Endodermal cell (in vitro differentiated cells): ENCODE results near the gene TYW1B. TPM values are rescaled to one million over a fixed set of nuclear protein-coding genes. Genes with fewer than 3 reads are reported as not detected.
"Not testable (repeated sequence)": the region's sequence is repeated elsewhere in the genome, so short reads cannot be mapped to it uniquely, and the experiment has no call there.

Experiments
- DNase-seq: peaks from one replicate; pipeline ENCODE4 v3.0.0-alpha.2; 2017
- H3K27ac ChIP-seq: 2 replicates; pipeline ENCODE4 v1.5.1; 2013; ENCODE audit warnings: mild to moderate bottlenecking, low read depth, low read length, moderate library complexity
- H3K27me3 ChIP-seq: 2 replicates; pipeline ENCODE4 v1.6.1; 2013; ENCODE audit warnings: mild to moderate bottlenecking, low read length, moderate library complexity; ENCODE audit not compliant: insufficient read depth, control insufficient read depth, poor library complexity, severe bottlenecking
- H3K36me3 ChIP-seq: 2 replicates; pipeline ENCODE4 v1.7.0; 2013; ENCODE audit warnings: mild to moderate bottlenecking, low read length, moderate library complexity; ENCODE audit not compliant: control insufficient read depth, insufficient read depth
- H3K4me1 ChIP-seq: one replicate; pipeline ENCODE4 v1.7.0; 2013; ENCODE audit warnings: low read length; ENCODE audit not compliant: control insufficient read depth, insufficient read depth
- H3K4me3 ChIP-seq: 2 replicates; pipeline ENCODE4 v1.5.1; 2013; ENCODE audit warnings: mild to moderate bottlenecking, low read length, moderate library complexity
- H3K9ac ChIP-seq: 2 replicates; pipeline ENCODE4 v1.6.1; 2013; ENCODE audit warnings: mild to moderate bottlenecking, low read length, moderate library complexity; ENCODE audit not compliant: poor library complexity, severe bottlenecking; ENCODE audit errors: extremely low read depth
- H3K9me3 ChIP-seq: 2 replicates; pipeline ENCODE4 v1.6.1; 2013; ENCODE audit warnings: mild to moderate bottlenecking, low read length, moderate library complexity; ENCODE audit not compliant: control insufficient read depth
- H3K27ac Mint-ChIP-seq: 2 replicates; pipeline ENCODE4 v1.8.0; 2020; ENCODE audit warnings: mixed read lengths
- H3K27me3 Mint-ChIP-seq: 2 replicates; pipeline ENCODE4 v1.8.0; 2021; ENCODE audit warnings: mild to moderate bottlenecking, mixed read lengths; ENCODE audit not compliant: insufficient read depth
- H3K36me3 Mint-ChIP-seq: 2 replicates; pipeline ENCODE4 v1.8.0; 2020; ENCODE audit warnings: low read depth, mixed read lengths
- H3K4me1 Mint-ChIP-seq: 2 replicates; pipeline ENCODE4 v1.8.0; 2020; ENCODE audit warnings: mixed read lengths
- H3K4me3 Mint-ChIP-seq: 2 replicates; pipeline ENCODE4 v1.8.0; 2020; ENCODE audit warnings: mild to moderate bottlenecking, moderate library complexity, mixed read lengths
- H3K9me3 Mint-ChIP-seq: 2 replicates; pipeline ENCODE4 v1.8.0; 2020; ENCODE audit warnings: mild to moderate bottlenecking, mixed read lengths
- WGBS, 2 experiments: methylation state at CpG; one replicate each; pipeline versions ENCODE4 v1.1.5 to v1.1.7; 2013; ENCODE audit warnings: missing lambda C conversion rate in 2 of 2, mixed read lengths in 1 of 2; ENCODE audit not compliant: insufficient coverage in 1 of 2, insufficient read length in 1 of 2; 5-methylcytosine and 5-hydroxymethylcytosine counted together
- total RNA-seq, 2 donors: library from RNA; stranded (reverse); fragmentation: NEBNext Ultra II Directional in 1 of 2; extraction: Animal tissue kit (Norgen Biotek cat#: 25700) in 1 of 2; gene quantifications; 2 replicates in 1 of 2; 3 replicates in 1 of 2; pipeline ENCODE4 v1.2.1, GENCODE V29; 2021
- TF ChIP-seq, protein P1 (sequence below): fragments of 200-600 bp; sonication (generic); conservative IDR thresholded peaks from 2 replicates; pipeline ENCODE4 v1.5.0; 2021; ENCODE audit warnings: antibody characterized with exemption, mild to moderate bottlenecking

The TYW1B gene
- total RNA-seq, 2 donors from 2014 or later = 3.7 to 3.9 TPM

DNA sequence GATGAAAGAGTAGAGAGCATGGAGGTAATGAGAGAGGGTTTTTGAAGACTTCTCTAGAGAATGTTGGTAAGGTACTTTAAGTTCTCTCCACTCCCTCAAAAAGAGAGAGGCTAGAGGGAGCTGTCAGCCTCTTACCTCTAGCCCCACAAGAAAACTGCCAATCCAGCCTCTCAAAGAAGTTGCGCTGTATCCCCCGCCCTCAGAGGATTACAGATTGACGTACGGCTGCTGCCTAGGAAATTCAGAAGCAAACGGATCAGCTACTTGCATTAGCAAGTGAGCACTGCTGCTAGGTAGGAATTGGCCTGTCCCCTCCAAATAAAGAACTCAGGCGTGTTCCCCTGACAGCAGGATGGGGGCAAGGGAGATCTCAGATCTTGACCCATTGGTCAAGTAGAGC lies 34.2 kb downstream of the TYW1B start:
- Histone ChIP-seq H3K27ac (no peak overlapping the region), H3K4me1 (no peaks in the 10 kb centered on the region), H3K27me3 (no peaks in the 10 kb centered on the region), H3K9me3 (peaks cover 8% of the 10 kb centered on the region), H3K9ac (no peak overlapping the region), H3K4me3 (no peak overlapping the region), H3K36me3 (peaks cover 8% of the 10 kb centered on the region)
- no peak for DNase-seq
- TF ChIP-seq, protein P1, sequence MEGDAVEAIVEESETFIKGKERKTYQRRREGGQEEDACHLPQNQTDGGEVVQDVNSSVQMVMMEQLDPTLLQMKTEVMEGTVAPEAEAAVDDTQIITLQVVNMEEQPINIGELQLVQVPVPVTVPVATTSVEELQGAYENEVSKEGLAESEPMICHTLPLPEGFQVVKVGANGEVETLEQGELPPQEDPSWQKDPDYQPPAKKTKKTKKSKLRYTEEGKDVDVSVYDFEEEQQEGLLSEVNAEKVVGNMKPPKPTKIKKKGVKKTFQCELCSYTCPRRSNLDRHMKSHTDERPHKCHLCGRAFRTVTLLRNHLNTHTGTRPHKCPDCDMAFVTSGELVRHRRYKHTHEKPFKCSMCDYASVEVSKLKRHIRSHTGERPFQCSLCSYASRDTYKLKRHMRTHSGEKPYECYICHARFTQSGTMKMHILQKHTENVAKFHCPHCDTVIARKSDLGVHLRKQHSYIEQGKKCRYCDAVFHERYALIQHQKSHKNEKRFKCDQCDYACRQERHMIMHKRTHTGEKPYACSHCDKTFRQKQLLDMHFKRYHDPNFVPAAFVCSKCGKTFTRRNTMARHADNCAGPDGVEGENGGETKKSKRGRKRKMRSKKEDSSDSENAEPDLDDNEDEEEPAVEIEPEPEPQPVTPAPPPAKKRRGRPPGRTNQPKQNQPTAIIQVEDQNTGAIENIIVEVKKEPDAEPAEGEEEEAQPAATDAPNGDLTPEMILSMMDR = no peak
- WGBS, 2 experiments = 96 to 100% methylated on average over 4 to 6 of the region's 6 CpGs
- peaks cover 10% of the 10 kb centered on the region for H3K9me3 Mint-ChIP-seq
- no peak overlapping the region for H3K27ac Mint-ChIP-seq
- H3K4me1 Mint-ChIP-seq = no peaks in the 10 kb centered on the region
- H3K36me3 Mint-ChIP-seq = peaks cover 44% of the 10 kb centered on the region
- no peaks in the 10 kb centered on the region for H3K27me3 Mint-ChIP-seq
- H3K4me3 Mint-ChIP-seq = no peak overlapping the region

DNA sequence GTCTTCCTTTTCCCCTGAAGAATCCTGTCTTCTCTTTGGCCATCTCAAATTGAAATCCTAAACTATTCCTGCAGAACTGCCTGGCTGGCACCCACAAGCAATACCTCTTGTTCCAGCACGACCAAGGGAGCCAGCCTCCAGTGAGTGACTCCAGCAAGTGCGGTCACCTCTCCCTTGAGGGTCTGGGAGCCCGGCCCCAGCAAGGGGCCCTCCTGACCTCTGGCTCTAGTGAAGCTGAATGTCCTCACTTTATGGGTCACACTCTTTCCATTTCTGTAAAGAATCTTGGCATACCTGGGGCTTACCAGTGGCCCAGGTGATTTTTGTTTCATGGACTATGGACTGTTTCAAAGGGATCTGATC lies 37.3 kb downstream of the TYW1B start:
- H3K4me1 ChIP-seq, H3K27me3 Mint-ChIP-seq, H3K4me1 Mint-ChIP-seq, H3K27ac Mint-ChIP-seq, H3K9me3 Mint-ChIP-seq, H3K4me3 ChIP-seq, H3K4me3 Mint-ChIP-seq, H3K27me3 ChIP-seq, H3K9ac ChIP-seq, H3K27ac ChIP-seq, H3K9me3 ChIP-seq, DNase-seq, H3K36me3 ChIP-seq: not testable (repeated sequence)
- 90% methylated on average over 2 of the region's 3 CpGs; no CpG with 5 or more reads in 1 of the 2 experiments for WGBS, 2 experiments
- peaks cover 25% of the 10 kb centered on the region for H3K36me3 Mint-ChIP-seq

DNA sequence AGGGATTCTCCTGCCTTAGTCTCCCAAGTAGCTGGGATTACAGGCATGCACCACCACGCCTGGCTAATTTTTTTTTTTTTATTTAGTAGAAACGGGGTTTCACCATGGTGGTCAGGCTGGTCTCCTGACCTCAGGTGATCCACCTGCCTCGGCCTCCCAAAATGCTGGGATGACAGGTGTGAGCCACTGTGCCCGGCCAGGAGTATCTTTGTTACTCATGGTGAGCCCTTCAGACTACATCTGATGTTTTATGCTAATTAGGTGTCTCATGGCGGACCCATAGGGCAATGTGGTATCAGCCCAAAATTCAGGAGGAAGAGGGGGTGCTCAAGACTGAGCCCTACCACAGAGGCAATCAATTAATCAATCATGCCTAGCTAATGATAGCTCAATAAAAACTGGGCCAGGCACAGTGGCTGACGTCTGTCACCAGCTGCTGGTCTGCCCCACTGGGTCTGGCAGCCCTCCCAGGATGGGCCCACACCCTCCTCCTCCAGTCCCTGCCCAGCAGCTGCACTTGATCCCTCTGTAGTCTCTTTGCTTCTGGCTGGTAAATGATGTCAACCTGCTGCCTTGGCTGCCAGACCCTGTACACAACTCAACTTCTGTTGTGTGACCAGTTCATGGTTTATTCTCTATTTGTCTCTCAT lies 37.8 kb downstream of the TYW1B start:
- not testable (repeated sequence) for H3K9me3 Mint-ChIP-seq, H3K27ac Mint-ChIP-seq, H3K4me1 ChIP-seq, H3K9ac ChIP-seq, H3K27me3 ChIP-seq, DNase-seq, H3K4me3 ChIP-seq, H3K27ac ChIP-seq, H3K36me3 ChIP-seq, H3K9me3 ChIP-seq, H3K4me1 Mint-ChIP-seq, H3K4me3 Mint-ChIP-seq, H3K27me3 Mint-ChIP-seq
- H3K36me3 Mint-ChIP-seq = peaks cover 25% of the 10 kb centered on the region
- 93 to 97% methylated on average over 3 to 6 of the region's 6 CpGs for WGBS, 2 experiments

DNA sequence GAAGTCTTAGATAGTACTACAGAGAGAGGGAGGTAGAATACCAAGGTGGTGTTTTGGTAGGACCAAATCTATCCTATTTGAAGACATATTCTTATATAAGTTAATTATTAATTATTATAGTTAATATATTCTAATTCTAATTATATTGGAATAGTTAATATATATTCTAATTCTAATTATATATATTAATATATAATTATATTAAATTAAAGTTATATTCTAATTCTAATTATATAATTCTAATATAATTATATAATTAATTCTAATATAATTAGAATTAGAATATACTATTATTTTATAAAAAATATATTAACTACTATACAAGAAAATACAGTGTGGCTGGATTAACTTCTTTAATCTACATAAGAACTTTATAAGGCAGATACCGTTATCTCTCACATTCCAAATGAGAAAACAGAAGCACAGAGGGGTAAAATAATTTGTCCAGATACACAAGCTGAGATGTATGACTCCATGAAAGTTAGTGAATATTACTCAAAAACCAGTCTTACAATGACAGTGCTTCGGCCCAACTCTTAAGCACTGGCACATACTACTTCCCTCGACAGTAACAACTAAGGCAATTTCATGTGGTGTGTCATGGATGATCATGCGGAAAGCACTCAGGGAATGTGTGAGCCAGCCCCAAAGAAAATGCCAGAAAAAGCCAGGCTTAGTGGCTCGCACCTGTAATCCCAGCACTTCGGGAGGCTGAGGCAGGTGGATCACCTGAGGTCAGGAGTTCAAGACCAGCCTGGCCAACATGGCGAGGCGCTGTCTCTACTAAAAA lies 42.6 kb downstream of the TYW1B start:
- Histone ChIP-seq H3K4me3 (no peak overlapping the region), H3K4me1 (no peaks in the 10 kb centered on the region), H3K9ac (no peak overlapping the region), H3K27me3 (no peaks in the 10 kb centered on the region), H3K9me3 (no peaks in the 10 kb centered on the region), H3K36me3 (no peaks in the 10 kb centered on the region), H3K27ac (no peak overlapping the region)
- TF ChIP-seq, protein P1 = no peak
- no peak for DNase-seq
- Mint-ChIP-seq H3K36me3 (peaks cover 4% of the 10 kb centered on the region), H3K4me3 (no peak overlapping the region), H3K27me3 (no peaks in the 10 kb centered on the region), H3K27ac (peak overlapping the region; percentile 45), H3K4me1 (peaks cover 3% of the 10 kb centered on the region), H3K9me3 (no peaks in the 10 kb centered on the region)
- WGBS, 2 experiments = 93 to 95% methylated on average over 5 to 8 of the region's 8 CpGs

DNA sequence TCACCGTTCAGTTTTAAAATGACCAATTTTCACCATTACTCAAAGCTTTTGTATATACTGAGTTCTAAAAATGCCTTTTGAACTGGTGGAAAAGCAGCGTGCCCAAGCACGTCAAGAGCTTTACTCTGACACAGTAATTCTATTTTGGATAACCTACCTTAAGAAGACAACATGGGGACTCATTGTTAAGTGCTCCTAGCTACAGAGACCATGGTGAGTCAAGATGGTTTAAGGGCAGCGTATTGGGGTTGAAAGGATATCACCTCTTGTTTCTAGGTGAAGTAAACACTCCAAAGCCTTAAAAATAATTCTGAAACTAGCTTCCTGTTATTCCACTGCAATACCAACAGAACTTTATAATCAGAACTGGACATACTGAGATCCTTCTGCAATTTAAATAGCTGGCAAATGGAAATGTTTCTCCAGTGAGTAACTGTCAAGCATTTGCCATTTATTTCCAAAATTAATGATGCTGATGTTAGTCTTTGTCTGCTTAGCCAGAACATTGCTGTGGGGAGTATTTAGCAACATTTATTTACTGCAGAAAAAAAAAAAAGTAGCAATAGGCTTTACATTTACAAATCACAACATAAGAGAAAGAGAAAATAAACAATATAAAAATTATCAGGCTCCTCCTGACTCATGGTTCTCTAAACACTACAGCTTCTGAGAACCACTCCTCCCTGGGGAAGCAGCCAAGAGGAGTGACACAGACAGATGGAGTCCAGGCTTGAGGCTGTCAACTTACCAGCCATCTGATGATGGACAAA lies 44.2 kb downstream of the TYW1B start:
- H3K27me3 ChIP-seq, H3K4me1 Mint-ChIP-seq, H3K27ac ChIP-seq, H3K4me3 Mint-ChIP-seq, H3K9me3 Mint-ChIP-seq, H3K4me1 ChIP-seq, DNase-seq, H3K9ac ChIP-seq, H3K36me3 ChIP-seq, H3K27me3 Mint-ChIP-seq, H3K9me3 ChIP-seq, H3K36me3 Mint-ChIP-seq, H3K27ac Mint-ChIP-seq, H3K4me3 ChIP-seq: not testable (repeated sequence)
- WGBS, 2 experiments = 60 to 85% methylated on average over 2 to 4 of the region's 4 CpGs
